ENCODE results near the gene CNTN5.
"Not testable (repeated sequence)": the region's sequence is repeated elsewhere in the genome, so short reads cannot be mapped to it uniquely, and the experiment has no call there.

The CNTN5 gene

GRCh38 chr11:99795999-99796398 is 775.2 kb downstream of the CNTN5 start:
- DNase-seq, result no peak

- no peak for DNase-seq
Measured at GRCh38 chr11:99803501-99803900, 782.8 kb downstream of the CNTN5 start.

GRCh38 chr11:99812516-99812915 is 791.8 kb downstream of the CNTN5 start:
- no peak for DNase-seq

- DNase-seq, result no peak
Measured at GRCh38 chr11:99814021-99814420, 793.3 kb downstream of the CNTN5 start.

- no peak for DNase-seq
Measured at GRCh38 chr11:99814738-99815137, 794.0 kb downstream of the CNTN5 start.

DNA sequence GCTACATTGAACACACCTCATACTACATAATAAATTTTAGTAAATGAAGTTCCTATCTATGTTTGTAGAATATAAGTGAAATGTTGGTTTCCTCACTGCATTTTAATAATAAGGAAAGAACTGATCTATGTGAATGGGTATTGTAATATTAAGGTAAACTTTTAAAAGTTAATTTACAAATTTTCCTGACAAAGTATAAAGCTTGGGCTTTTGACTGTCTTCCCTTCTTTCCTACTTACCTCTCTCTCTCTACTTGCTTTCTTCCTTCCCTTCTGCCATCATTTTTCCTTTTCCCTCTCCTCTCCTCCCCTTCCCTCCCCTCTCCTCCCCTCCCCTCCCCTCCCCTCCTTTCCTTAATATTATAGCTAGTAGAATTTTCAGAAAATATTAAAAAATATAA is 798.2 kb downstream of the CNTN5 start:
- DNase-seq, result no peak

- no peak for DNase-seq
Measured at GRCh38 chr11:99822846-99823565, 802.3 kb downstream of the CNTN5 start.

DNA sequence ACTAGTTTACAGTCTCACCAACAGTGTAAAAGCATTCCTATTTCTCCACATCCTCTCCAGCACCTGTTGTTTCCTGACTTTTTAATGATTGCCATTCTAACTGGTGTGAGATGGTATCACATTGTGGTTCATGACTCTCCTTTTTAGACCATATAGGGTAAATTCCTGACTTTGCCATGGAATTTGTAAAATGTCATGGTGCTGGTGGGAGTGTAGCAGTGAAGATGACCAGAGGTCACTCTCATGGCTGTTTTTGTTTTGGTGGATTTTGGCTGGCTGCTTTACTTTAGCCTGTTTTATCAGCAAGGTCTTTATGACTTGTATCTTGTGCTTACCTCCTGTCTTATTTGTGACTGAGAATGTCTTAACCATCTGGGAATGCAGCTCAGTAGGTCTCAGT is 816.0 kb downstream of the CNTN5 start:
- DNase-seq, result not testable (repeated sequence)

DNA sequence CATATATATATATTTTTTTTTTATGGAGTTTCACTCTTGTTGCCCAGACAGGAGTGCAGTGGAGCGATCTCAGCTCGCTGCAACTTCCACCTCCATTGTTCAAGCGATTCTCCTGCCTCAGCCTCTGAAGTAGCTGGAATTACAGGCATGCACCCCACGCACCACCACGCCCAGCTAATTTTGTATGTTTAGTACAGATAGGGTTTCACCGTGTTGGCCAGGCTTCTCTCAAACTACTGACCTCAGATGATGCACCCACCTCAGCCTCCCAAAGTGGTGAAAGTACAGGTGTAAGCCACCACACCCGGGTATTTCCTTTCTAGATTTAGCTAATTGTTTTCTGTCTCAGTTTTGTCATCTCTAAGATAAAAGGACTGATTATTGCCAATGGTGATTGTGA is 821.1 kb downstream of the CNTN5 start:
- DNase-seq, result no peak

GRCh38 chr11:99865951-99866350 is 845.2 kb downstream of the CNTN5 start:
- no peak for DNase-seq

GRCh38 chr11:99881610-99882009 is 860.9 kb downstream of the CNTN5 start:
- no peak for DNase-seq

GRCh38 chr11:99884750-99885149 is 864.0 kb downstream of the CNTN5 start:
- no peak for DNase-seq

- no peak for DNase-seq
Measured at GRCh38 chr11:99887481-99887880, 866.7 kb downstream of the CNTN5 start.

DNA sequence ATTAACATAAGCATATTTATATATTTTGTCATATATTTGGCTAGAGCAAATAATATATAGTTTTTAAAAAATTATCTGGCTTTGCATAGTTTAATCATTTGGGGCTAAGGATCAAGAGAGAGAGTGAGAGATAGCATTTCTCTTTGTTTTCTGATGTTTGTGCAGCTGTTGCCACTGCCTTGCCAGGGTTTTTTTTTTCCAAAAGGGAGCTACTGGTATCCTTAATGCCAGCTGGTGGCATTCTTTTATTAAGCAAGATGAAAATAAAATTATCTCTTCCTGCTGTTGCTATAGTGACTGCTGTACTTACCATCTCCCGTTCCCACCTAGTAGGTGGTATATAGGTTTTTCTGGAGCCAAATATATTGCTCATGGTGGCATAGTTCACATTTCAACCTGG is 873.1 kb downstream of the CNTN5 start:
- DNase-seq, result no peak

GRCh38 chr11:99901175-99901574 is 880.4 kb downstream of the CNTN5 start:
- DNase-seq, result no peak

DNA sequence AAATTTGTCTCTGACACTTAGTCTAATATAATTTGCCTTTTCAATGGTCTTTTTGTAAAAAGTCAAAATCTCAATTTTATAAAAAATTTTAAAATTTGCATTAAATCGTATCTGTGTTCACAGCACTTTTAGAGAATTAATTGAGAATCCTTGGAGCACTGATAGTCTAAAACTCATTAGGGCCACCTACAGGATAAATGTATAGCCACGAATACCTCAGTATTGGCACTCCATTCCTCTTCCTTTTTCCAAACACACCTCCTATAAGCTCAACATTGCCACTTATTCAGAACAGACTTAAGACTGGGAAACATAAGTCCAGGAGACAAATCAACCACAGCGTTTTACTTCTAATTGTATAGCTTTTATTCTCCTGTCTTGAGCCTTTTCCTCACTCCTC is 890.4 kb downstream of the CNTN5 start:
- no peak for DNase-seq

DNA sequence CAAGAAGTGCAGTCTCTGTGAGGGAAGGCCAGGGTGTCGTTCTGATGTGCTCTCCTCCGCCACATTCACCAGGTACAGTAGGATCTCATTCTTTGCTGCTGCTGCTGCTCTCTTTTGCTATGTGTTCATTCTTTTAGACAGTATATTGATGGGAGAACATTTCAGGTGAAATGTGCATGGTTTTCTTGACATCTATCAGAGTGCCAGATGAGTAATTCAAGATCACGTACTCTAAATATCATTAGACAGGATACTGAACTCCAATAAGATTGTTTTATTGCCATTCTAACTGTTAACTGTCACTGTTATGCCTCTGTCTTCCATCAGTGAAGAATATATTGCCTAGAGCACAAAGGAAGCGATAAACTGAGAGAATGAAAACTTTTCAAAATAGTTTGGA is 895.3 kb downstream of the CNTN5 start:
- no peak for DNase-seq

- no peak for DNase-seq
Measured at GRCh38 chr11:99918761-99919160, 898.0 kb downstream of the CNTN5 start.

- DNase-seq, result no peak
Measured at GRCh38 chr11:99920956-99921355, 900.2 kb downstream of the CNTN5 start.

DNA sequence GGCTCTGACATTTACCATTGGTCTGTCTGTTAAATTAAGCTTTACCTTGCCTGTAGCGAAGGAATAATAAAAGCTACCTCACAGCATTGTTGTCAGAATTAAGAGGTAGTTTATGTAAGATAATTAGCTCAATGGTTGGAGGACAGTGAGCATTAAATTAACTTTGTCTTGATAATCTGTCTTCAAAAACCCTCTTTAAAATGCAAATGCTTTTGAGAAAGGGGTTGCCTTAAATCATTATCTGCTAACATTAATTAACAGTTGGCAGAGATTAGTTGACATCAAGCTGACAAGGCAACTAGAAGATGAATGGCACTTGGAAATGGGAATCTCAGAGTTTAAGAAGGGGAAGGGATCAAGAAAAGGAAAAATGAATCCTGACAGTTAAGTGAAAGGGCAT is 905.2 kb downstream of the CNTN5 start:
- no peak for DNase-seq

GRCh38 chr11:99932684-99933083 is 911.9 kb downstream of the CNTN5 start:
- no peak for DNase-seq

- DNase-seq, result no peak
Measured at GRCh38 chr11:99934008-99934407, 913.3 kb downstream of the CNTN5 start.

- no peak for DNase-seq
Measured at GRCh38 chr11:99937330-99937729, 916.6 kb downstream of the CNTN5 start.

DNA sequence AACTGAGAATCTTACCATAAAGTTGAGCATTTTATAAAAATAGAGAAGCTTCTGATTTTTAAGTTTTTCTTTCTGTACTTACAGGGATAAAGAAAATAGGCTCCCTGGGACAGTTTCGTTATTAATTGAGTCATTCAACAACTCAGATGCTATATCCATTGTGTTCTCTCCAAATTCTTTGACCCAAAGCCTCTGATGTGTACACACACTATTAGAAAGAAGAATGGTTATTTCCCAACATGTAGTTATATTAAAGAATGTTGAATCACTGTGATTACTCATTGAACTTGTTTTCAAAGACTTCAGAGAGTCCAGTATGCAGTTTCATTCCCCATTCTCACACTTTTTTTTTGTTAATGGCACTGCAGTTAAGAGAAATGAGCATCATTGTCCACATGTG is 932.1 kb downstream of the CNTN5 start:
- no peak for DNase-seq

DNA sequence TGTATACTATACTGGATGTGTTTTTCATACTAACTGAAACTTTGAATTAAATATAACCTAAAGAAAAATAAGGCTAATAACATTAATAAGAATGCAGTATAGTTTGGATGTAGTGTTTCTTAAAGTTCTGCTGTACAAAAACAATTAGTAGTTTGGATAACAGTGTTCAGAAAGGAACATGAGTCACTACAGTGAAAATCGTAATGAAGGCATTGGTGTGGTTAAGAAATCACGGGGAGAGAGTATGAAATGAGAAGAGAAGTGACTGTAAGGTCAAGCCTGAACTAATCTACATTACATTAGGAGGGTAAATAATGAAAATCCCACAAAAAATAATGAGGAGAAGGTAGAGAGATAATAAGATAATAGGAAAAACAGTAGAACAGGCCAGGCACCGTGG is 939.8 kb downstream of the CNTN5 start:
- DNase-seq, result no peak

DNA sequence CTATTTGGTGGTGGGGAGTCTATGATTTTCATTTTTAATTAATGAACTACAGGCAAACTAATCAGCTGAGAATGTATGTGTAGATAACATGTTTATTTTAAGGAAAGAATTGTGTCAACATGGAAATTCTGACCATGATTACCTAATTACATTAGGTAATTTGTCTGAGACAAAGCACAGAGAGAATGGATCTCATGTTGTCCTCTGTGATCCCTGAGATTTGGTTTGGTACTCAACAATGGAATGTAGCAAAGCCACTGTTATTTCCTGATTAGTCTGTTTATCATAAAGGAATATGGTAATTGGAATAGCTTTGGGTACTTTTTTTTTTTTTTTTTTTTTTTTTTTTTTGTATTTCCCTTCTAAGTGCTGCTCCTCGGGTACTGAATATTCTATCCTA is 947.6 kb downstream of the CNTN5 start:
- no peak for DNase-seq
